GM10248 (cell line): Measurements from ENCODE around the gene ZNF630.
"Not testable (repeated sequence)": the region's sequence is repeated elsewhere in the genome, so short reads cannot be mapped to it uniquely, and the experiment has no call there.

Source experiments
- CTCF ChIA-PET: fragments of 300-600 bp; sonication (Branson Sonifier 250); formaldehyde crosslinking; extraction: SDS; loops from one replicate; lab custom pipeline; 2021; ENCODE audit warnings: antibody characterized with exemption; lab: Yijun Ruan, JAX
- POLR2A ChIA-PET: fragments of 350-650 bp; sonication (Branson Sonifier 250); formaldehyde crosslinking; extraction: SDS; loops from one replicate; lab custom pipeline; 2020; ENCODE audit warnings: antibody characterized with exemption; lab: Yijun Ruan, JAX
- DNase-seq: peaks from one replicate; pipeline ENCODE4 v3.0.0; 2012; ENCODE audit errors: extremely low spot score
- TF ChIP-seq, protein P1 (sequence below): IDR thresholded peaks from 2 replicates; pipeline ENCODE4 v1.5.1; 2012; ENCODE audit warnings: mild to moderate bottlenecking, low read depth; ENCODE audit errors: extremely low read depth, missing control alignments, control extremely low read depth

The ZNF630 gene

DNA sequence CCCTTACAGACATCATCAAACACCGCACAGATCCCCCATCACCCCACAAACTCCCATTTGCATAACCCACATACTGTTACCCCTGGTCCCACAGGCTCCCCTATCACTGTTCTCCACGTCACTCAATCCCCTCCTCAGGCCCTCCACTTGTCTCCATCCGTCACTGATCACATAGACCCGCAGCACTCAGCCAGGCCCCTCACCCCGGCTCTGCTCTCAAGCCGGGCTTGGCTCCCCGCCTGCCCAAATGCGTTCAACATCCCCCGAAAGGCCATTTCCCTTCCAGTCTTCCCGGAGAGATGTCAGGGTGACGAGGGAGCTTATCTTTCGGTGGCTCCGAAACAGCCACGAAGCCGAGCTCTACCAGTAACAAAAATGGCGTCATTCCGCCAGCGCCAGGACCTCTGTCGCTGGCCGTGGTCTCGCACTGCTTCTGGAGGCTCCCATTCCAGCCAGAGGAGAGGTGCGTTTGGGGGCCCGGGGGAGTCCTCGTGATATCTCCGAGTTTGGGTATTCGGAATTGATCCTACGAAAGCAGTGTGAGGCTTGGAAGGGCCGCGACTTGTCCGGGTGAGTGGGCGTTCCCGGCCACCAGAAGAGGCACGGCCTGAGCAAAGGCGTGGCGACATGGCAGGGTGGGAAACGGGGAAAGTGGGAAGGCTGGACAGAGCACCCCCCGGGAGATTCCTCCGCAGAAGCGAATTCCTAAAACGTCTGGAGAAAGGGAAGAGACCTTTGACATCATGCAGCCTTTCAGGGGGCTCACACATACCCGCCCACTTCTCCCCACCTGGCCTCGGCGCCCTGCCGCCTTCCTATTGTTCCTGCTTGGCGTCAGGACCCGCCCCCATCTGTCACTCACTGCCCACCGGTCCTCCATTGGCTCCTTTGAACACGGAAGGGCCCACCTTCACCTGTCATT lies at the start of gene ZNF630:
Gene ZNF630, minus strand, starts transcription at position 577 of the 922 bp plus-strand sequence. CDS start 4,754 bp downstream, outside the sequence.
- TF ChIP-seq, protein P1, sequence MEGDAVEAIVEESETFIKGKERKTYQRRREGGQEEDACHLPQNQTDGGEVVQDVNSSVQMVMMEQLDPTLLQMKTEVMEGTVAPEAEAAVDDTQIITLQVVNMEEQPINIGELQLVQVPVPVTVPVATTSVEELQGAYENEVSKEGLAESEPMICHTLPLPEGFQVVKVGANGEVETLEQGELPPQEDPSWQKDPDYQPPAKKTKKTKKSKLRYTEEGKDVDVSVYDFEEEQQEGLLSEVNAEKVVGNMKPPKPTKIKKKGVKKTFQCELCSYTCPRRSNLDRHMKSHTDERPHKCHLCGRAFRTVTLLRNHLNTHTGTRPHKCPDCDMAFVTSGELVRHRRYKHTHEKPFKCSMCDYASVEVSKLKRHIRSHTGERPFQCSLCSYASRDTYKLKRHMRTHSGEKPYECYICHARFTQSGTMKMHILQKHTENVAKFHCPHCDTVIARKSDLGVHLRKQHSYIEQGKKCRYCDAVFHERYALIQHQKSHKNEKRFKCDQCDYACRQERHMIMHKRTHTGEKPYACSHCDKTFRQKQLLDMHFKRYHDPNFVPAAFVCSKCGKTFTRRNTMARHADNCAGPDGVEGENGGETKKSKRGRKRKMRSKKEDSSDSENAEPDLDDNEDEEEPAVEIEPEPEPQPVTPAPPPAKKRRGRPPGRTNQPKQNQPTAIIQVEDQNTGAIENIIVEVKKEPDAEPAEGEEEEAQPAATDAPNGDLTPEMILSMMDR: no peak
- ChIA-PET POLR2A (no interaction called here), CTCF (interaction anchor here (1.0 kb wide), 1 partner anchor 12 kb away, joined by 3 read pairs; no protein-coding TSS in a partner anchor)
- DNase-seq: peak; percentile 80

DNA sequence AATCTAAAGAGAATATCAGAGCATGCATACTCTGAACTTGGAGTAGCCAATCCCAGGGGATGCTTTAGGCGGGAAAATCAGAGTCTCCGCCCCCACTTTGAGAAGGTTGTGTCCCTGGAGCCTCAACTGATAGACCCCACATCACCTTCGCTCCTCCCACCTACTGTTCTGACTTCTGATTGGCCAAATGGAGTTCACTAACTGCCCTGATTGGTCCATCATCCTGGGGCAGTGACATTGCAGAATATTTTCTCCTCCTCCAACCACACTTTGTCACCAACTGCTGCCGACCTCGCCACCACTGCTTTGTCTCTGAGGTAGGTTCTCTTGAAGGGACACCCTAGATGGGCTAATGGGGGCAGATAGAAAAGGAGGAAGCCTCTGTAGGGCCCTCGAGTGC lies 36.3 kb upstream of the ZNF630 start:
- CTCF ChIA-PET: no interaction called here
- POLR2A ChIA-PET: no interaction called here
- TF ChIP-seq, protein P1: no peak
- no peak for DNase-seq

DNA sequence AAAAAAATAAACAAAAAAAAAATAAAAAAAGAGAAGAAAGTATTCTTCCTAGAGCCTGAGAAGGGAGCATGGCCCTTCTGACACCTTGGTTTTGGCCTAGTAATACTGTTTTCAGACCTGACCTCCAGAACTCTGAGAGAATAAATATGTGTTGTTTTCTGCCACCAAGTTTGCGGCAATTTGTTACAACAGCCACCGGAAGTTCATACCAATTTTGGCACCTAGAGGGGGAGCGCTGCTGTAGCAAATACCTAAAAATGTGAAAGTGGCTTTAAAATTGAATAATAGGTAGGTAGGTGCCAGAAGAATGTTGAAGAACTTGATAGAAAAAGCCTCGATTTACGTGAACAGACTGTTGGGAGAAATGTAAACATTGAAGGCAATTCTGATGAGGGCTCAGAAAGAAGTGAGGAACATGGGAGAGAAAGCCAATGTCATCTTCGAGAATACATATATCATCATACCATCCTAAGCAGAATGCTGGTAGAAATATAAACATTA lies 31.5 kb upstream of the ZNF630 start:
- CTCF ChIA-PET: no interaction called here
- no peak for DNase-seq
- POLR2A ChIA-PET: no interaction called here
- TF ChIP-seq, protein P1: no peak

DNA sequence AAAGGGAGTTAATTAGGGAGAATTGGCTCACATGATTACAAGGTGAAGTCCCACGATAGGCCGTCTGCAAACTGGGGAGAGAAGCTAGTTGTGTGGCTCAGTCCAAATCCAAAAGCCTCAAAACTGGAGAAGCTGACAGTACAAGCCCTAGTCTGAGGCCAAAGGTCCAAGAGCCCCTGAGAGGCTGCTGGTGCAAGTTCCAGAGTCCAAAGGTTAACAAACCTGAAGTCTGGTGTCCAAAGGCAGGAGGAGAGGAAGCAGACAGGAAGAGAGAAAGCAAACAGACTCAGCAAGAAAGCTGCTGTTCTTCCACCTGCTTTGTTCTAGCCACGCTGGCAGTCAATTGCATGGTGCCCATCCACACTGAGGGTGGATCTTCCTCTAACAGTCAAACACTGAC lies 30.0 kb upstream of the ZNF630 start:
- TF ChIP-seq, protein P1: no peak
- CTCF ChIA-PET: no interaction called here
- DNase-seq: no peak
- POLR2A ChIA-PET: no interaction called here

DNA sequence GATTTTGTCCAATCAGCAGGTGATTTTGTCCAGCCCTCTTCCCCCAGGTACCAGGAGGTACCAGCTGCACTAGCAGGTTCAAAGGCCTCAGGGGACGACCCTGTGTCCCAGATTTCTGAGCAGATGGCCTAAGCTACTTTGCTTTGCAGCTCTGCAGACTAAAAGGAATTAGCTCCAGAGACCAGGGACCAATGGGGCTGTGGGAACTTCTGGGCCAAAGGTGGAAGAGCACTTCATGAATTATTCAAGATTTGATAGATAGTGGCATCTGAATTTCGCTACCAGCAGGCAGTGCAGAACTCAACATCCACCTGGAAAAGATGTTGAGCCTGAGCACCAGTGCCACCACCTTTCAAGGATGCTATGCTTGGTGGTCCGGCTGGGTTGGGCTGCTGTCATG lies 21.1 kb upstream of the ZNF630 start:
- POLR2A ChIA-PET, CTCF ChIA-PET, DNase-seq: not testable (repeated sequence)

DNA sequence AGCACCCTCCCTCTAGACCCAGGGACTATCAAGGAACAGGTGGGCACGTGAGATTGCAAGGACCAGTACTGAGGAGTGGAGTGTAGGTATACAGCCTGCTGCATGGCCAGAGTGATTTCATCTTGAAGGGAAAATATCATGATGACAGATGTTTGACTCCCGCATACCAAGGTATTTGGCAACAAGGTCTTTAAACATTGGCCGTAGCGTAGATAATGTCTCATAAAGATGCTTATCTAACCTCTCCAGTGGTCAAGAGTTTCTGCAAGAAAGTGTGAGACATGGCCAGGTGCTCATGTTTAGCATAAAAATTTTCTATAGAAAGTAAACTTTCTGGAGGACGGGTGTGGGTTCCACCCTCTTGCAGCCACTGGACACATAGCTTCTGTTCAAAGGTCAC lies 18.7 kb upstream of the ZNF630 start:
- no peak for DNase-seq
- ChIA-PET CTCF (no interaction called here), POLR2A (no interaction called here)

More for the DNA sequence above, 18.7 kb upstream of the ZNF630 start:
- TF ChIP-seq, protein P1: no peak
